Measurements from ENCODE around the gene CMKLR1.

The CMKLR1 gene

DNA sequence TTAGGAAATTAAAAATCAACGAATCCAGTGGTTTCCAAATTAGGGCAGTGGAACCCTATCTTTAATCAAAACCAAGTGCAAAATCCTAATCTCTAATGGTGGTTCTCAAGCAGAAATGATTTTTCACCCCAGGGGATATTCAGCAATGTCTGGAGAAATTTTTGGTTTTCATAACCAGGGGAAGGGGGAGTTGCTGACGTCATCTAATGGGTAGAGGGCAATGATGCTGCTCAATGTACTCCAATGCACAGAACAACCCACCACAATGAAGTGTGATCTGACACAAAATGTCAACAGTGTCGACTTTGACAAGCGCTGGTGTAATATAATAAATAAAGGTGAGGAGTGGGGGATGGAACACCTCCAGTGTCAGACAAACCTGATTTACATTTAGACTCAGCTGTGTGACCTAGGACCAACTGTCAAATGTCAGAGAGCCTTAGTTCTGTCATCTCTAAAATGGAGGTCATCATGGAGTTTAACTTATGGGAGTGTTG lies 81.5 kb downstream of the CMKLR1 start:
- DNase-seq = no peak

DNA sequence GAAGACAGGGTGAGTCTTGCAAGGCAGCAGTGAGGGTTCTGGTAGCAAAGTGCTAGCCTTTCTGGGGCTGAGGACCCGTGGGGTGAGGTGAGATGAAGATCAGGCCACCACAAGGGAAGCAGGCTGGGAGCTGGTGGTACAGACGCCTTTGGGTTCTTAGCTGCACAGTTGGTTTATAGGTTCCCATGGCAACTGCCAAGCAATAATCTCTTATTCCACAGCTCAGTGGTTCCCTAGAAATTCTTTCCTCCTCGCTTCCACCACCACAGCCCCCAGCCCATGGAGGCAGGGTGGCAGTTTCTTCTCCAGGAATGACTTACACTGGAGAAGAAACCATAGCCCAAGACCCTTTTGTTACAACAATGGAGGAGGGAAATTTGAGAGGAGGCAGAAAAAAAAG lies 82.1 kb downstream of the CMKLR1 start:
- DNase-seq = no peak

DNA sequence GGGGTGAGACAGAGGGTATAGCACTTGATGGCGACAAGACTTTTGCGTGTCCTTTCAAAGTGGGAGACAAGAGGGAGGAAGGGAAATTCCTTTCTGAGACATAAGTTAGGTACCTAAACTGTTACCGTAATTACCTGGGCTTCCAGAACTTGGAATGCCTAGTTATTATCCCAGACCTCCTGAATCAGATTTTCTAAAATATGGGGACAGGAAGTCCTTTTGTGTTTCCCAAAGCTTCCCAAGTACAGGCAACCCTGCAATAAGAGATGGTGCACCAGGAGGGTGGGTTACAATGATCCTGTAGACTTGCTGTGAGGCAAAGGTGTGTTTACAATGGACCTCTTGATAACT lies 83.9 kb downstream of the CMKLR1 start:
- DNase-seq = no peak

DNA sequence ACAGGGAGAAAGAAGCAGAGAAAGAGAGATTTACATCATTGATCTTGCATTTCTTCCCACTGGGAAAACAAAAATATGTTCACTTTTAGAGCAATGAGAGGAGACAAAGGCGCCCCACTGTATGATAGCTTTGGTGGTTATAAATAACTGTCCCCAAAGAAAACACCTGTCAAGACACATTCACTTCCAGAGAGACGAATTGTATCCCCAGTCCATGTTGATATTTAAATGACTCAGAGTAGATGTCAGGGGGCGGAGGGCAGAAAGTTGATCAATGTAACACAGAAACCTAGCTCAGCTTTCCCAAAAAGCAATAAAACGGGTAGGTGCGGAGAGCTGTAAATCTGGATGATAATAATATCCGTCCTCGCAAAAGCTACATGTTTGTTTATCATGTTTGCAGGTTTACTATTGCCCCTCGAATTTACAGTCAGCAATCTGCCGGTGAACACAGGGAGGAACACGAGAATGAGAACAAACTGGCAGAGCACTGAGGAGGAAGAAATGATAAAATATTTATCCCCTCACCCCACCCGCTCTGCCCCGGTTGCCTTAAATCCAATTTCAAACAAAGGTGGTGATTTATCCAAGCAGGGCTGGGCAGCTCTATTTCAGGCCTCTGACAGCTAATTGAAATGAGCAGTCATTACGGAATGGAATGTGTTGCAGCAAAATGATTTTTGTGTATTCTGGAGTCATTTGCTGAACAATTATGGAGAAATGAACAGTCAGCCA lies 84.4 kb downstream of the CMKLR1 start:
- no peak for DNase-seq

DNA sequence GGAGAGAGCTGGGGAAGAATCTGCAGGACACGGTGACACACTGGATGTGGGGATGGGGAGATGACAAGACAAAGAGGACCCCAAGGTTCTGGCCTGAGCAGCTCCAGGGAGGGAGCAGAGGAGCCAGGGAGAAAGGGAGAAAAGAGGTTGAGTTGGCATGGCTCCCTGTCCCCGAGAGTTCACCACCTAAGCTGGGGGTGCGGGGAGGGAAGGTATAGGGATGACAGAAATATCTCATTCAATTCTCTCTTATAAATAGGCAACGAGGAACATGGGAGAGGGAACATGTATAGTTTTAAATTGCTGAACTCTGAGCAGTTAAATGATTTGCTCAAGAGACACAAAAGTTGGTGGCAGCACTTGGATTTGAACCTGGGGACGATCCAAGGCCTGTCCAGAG lies 85.1 kb downstream of the CMKLR1 start:
- DNase-seq = no peak

DNA sequence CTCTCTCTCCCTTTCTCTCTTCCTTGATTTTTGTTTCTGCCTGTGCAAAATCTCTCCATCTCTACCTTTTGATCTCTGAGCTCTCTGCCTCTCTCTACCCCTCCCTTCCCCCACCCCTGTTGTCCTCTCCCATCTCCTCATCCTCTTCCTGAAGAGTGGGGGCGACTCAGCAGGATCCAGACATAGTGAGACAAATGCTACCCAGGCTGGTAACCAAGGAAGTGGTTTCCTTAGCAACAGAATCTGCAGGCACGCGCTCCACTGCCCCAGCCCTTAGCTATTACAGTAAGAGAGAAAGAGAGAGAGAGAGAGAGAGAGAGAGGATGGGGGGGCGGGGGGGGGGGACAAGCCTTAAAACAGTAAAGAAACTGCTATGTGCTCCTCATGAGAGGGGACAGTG lies 85.6 kb downstream of the CMKLR1 start:
- DNase-seq = no peak

DNA sequence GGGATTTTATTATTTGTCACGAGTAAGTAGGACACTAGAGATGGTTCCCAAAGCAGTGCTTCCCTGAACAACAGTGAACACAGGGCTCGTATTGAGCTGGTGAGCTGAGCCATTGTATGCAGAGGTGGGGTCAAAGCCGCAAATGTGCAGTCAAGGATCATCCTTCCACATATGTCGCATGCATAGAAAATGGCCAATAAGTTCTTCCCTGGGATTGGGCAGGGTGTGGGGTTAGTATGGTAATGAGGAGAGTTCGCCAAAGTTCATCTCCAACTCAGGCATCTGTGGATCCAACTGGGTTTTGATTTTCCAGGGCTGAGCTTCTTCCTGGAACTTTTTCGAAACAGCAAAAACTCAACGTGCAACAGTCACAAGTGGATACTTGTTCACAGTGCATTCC lies 86.6 kb downstream of the CMKLR1 start:
- DNase-seq = no peak

DNA sequence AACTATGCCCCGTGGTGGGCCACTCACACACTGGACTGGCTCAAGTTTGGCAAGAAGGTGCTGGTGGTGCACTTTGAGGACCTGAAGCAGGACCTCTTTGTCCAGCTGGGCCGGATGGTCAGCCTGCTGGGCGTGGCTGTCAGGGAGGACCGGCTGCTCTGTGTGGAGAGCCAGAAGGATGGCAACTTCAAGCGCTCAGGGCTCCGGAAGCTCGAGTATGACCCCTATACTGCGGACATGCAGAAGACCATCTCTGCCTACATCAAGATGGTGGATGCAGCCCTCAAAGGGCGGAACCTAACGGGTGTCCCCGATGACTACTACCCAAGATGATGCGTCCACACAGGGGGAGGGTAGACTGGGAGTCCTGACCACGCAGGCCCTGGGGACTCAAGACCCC lies 91.1 kb downstream of the CMKLR1 start:
- DNase-seq = no peak

DNA sequence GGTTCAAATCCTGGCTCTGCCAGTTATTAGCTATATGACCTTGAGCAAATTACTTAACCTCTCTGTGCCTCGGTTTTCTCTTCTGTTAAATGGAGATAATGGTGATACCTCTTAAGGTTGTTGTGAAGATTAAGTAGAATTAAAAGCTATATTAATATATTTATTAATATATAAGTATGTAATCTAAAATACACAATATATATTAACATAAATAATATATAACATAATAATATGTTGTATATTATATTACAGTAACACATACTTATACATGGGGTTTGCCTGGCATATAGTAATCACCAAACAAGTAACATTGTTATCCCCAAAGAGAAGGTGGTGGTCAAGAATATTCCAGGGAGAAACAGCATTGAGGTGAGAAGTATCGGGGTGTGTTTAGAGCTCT lies 92.0 kb downstream of the CMKLR1 start:
- DNase-seq = no peak

DNA sequence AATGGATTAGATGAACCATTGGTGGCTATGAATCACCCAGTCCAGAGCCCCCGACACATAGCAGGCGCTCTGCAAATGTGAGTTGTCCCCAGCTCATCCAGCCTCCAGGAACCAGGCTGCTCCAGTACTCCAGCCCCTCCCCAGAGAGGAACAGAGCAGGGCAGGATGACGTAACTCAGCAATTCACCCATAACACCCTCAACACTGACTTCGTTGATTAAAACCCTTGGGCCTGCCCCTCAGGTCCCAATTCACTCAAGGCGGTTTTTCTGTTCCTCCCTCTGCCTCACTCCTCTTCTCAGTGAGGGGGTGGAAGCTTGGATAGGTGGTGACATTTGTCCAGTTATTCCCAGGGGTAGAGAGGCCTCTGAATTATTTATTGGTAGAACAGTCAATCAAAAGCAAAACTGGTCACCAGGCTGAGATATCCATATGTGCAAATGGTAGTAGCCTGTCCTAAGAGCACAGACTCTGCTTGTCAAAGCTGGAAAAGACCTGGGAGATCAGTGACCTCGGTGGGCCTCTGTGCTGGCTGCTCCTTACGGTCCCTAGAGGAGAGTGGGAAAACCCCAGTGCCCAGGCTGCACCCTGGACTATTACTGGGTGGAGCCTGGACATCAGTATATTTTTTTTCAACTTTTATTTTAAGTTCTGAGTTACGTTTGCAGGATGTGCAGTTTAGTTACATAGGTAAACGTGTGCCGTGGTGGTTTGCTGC lies 97.0 kb downstream of the CMKLR1 start:
- DNase-seq = no peak

DNA sequence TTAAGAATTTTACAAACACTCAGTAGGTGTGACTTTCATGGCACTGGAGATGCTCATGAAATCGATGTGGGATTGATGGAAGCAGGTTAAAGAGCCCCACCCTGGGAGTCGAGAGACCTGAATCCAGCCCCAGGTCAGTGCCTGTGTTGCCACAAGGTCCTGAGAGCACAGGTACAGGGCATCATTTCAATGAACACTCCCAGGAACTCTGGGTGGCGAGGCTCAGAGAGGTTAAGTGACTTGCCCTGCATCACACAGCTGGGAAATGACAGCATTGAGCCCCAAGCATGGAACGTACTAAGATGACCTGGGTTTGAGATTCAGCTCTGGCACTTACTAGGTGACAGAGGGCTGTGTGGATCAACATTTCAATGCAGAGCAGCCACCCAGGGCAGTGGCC lies 98.2 kb downstream of the CMKLR1 start:
- no peak for DNase-seq

DNA sequence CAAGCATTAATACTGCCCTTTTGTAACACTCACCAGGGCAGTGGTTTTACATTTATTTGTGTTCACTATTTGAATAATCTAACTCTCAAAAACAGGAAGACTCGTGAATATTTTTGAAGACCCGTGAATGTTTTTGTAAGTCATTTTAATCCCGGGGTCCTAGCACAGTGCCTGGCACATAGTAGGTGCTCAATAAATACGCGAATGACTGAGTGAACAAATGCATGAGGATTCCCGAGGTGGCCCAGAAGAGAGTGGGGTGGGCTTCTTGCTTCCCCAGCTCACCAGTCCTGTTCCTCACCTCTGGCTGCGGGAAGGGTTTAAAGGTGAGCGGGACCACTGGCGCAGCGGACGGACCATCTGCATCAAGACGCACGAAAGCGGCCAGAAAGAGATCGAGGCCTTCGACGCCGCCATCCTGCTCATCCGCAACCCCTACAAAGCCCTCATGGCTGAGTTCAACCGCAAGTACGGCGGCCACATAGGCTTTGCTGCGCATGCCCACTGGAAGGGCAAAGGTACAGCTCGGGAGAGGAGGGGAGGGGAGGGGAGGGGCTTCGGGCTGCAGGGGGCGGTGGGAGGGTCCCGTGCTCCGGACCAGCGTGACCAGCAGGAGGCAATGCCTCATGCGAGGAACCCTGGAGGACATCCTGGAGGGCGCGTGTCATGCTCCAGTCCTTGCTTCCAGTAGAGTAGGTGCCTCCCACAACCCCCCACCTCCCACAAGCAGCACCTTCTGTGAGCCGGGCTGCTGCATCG lies 98.9 kb downstream of the CMKLR1 start:
- no peak for DNase-seq

DNA sequence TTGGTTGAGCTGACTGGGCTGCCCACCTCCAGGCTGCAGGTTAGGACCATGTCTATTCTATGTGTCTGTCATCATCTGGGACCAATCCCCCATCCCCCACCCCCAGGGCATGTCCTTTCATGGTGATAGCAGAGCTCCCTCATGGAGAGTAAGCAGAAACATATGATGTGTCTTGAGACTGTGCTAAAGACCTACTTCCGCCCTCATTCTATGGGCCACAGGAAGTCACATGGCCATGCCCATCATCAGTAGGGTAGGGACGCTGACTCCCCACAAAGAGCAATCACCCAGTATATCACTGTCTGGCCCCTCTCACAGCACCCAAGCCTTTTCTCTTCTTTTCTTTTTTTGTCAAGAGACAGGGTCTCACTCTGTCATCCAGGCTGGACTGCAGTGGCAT lies 99.7 kb downstream of the CMKLR1 start:
- no peak for DNase-seq

DNA sequence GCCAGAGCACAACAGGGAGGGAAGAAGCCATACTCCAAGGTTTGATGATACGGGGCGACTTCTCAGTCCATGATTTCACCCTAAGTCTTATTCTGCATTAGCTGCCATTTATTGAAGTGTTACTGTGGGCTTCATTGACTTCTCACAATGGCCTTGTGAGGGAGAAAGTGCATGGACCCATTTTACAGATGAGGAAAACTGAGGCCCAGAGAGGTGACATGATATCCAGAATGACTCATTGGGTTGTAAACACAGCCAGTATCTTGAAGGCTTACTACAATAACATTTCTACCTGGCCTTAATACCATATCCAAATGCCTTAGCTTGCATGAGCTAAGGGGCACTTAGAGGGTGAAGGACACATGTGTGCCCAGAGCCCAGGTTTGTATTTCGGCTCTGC lies 100.6 kb downstream of the CMKLR1 start:
- DNase-seq = no peak
